ENCODE data around the gene ZNF598. TPM values are rescaled to one million over a fixed set of nuclear protein-coding genes. Genes with fewer than 3 reads are reported as not detected.
A peak's percentile ranks its signal among the peaks of the same experiment; 100 is the strongest.

ZNF598 gene
- total and polyA plus RNA-seq, 10 of the 15 experiments (the other 5 are each of a cell fraction or from before 2014, with no cell fraction given): 0.08 to 74.0 (median 14.4) TPM

- Histone ChIP-seq H3K36me3 (ENCODE audit: control insufficient read depth in 2 of 2, insufficient read depth in 2 of 2, low read length in 1 of 2) (no peaks in the 10 kb centered on the region), H3K27me3 (replicated peaks in 1 of 2; ENCODE audit: control insufficient read depth in 2 of 2, insufficient read depth in 2 of 2, low read length in 1 of 2) (peaks cover 3 to 8% of the 10 kb centered on the region in 2 experiments; a peak in 3 of 4 replicates), H3K9ac (ENCODE audit: control insufficient read depth, insufficient read depth, low read length) (no peak overlapping the region), H3K4me3 (no peak overlapping the region), H3K4me1 (ENCODE audit: control insufficient read depth, insufficient read depth, low read length) (peaks cover 7% of the 10 kb centered on the region), H3K79me2 (ENCODE audit: control insufficient read depth, insufficient read depth, low read length) (no peaks in the 10 kb centered on the region), H3K4me2 (ENCODE audit: control insufficient read depth, insufficient read depth) (peak overlapping the region; percentile 3; the same call in 1 of the 2 replicates), H3K27ac (ENCODE audit: control insufficient read depth, insufficient read depth) (no peak overlapping the region), H2AFZ (ENCODE audit: control insufficient read depth, low read depth, low read length) (no peak overlapping the region), H4K20me1 (ENCODE audit: control insufficient read depth, insufficient read depth) (no peaks in the 10 kb centered on the region), H3K9me3 (replicated peaks; ENCODE audit: control insufficient read depth, insufficient read depth, low read length) (no peaks in the 10 kb centered on the region)
- peak; percentile 95 for TF ChIP-seq HDAC6 (IDR thresholded peaks at IDR 0.05; ENCODE audit: unreplicated experiment)
- no peak for TF ChIP-seq WRNIP1 (IDR thresholded peaks at IDR 0.05; ENCODE audit: borderline replicate concordance, low read depth, low read length)
- TF ChIP-seq KDM1A (IDR thresholded peaks at IDR 0.05; ENCODE audit: borderline replicate concordance): no peak
- TF ChIP-seq RB1 (IDR thresholded peaks at IDR 0.05; ENCODE audit: borderline replicate concordance): no peak
- TF ChIP-seq SUZ12 (IDR thresholded peaks at IDR 0.05; ENCODE audit: unreplicated experiment): no peak
- no peak for TF ChIP-seq TCF3 (IDR thresholded peaks at IDR 0.05; ENCODE audit: borderline replicate concordance, insufficient read depth, low read depth, low read length)
- TF ChIP-seq, protein P1, sequence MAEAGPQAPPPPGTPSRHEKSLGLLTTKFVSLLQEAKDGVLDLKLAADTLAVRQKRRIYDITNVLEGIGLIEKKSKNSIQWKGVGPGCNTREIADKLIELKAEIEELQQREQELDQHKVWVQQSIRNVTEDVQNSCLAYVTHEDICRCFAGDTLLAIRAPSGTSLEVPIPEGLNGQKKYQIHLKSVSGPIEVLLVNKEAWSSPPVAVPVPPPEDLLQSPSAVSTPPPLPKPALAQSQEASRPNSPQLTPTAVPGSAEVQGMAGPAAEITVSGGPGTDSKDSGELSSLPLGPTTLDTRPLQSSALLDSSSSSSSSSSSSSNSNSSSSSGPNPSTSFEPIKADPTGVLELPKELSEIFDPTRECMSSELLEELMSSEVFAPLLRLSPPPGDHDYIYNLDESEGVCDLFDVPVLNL (IDR thresholded peaks at IDR 0.05; ENCODE audit: low read depth, low read length): no peak
- no peak for TF ChIP-seq BACH1 (IDR thresholded peaks at IDR 0.05; ENCODE audit: borderline replicate concordance)
- in situ Hi-C loops (cut with MboI): loop anchor here (5.0 to 10.0 kb wide), 2 partner anchors 122 to 475 kb away; no protein-coding TSS in a partner anchor
- WGBS (ENCODE audit: insufficient coverage, insufficient replicate concordance, low lambda C conversion rate, missing lambda C conversion rate): 5% methylated on average over 75 of the region's 96 CpGs
- ChIA-PET CTCF (interaction anchor here (1.0 to 2.8 kb wide), 2 partner anchors 17 to 120 kb away, joined by 3 to 16 read pairs; no protein-coding TSS in a partner anchor), POLR2A (no interaction called here), RAD21 (ENCODE audit: unreplicated experiment) (interaction anchor here (2.3 kb wide), 1 partner anchor 120 kb away, joined by 7 read pairs; no protein-coding TSS in a partner anchor), SMC1A (ENCODE audit: uncharacterized antibody, unreplicated experiment) (interaction anchor here (0.9 kb wide), 1 partner anchor 121 kb away, joined by 3 read pairs; no protein-coding TSS in a partner anchor)
- FAIRE-seq (no peak), DNase-seq (ENCODE audit: low read depth, low spot score) (no peak), ATAC-seq (no peak)
- intact Hi-C loops (cut with micrococcal nuclease; ENCODE audit: unreplicated experiment): no loop called here
- BruUV-seq (replicated peaks): no TSS peak
These were observed 10.6 kb upstream of the ZNF598 start for GRCh38 chr16:2019921-2020831.
